Measurements from ENCODE around the gene TEX12.

DNA sequence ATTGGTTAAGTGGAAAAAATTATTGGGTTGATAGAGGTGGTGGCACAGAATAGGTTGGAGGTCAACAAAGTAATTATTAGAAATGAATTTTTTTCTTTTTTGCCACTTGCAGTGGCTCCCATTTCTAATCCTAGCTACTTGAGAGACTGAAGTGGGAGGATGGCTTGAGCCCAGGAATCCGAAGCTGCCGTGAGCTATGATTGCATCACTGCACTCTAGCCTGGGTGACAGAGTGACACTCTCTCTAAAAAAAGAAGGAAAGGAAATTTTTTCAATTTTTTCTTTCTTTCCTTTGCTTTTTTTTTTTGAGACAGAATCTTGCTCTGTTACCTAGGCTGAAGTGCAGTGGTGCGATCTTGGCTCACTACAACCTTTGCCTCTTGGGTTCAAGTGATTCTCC is 6.0 kb downstream of the TEX12 start:
- TF ChIP-seq, protein P1, sequence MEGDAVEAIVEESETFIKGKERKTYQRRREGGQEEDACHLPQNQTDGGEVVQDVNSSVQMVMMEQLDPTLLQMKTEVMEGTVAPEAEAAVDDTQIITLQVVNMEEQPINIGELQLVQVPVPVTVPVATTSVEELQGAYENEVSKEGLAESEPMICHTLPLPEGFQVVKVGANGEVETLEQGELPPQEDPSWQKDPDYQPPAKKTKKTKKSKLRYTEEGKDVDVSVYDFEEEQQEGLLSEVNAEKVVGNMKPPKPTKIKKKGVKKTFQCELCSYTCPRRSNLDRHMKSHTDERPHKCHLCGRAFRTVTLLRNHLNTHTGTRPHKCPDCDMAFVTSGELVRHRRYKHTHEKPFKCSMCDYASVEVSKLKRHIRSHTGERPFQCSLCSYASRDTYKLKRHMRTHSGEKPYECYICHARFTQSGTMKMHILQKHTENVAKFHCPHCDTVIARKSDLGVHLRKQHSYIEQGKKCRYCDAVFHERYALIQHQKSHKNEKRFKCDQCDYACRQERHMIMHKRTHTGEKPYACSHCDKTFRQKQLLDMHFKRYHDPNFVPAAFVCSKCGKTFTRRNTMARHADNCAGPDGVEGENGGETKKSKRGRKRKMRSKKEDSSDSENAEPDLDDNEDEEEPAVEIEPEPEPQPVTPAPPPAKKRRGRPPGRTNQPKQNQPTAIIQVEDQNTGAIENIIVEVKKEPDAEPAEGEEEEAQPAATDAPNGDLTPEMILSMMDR (IDR thresholded peaks at IDR 0.05) = no peak
- no peak for TF ChIP-seq POLR2A (IDR thresholded peaks at IDR 0.05)

Measured in adrenal gland (tissue), 5 donors.